Neutrophil (primary cell): Measurements from ENCODE around the gene GANC.
"Not testable (repeated sequence)": the region's sequence is repeated elsewhere in the genome, so short reads cannot be mapped to it uniquely, and the experiment has no call there.

ENCODE experiments used
- H3K27ac ChIP-seq: fragments of 200-600 bp; sonication (generic); 2 replicates; pipeline ENCODE4 v1.5.1; 2016; ENCODE audit warnings: mild to moderate bottlenecking, moderate library complexity
- H3K27me3 ChIP-seq: fragments of 200-600 bp; sonication (generic); 2 replicates; pipeline ENCODE4 v1.6.0; 2016; ENCODE audit warnings: mild to moderate bottlenecking
- H3K36me3 ChIP-seq: fragments of 200-600 bp; sonication (generic); 2 replicates; pipeline ENCODE4 v1.5.1; 2017
- H3K4me1 ChIP-seq, 2 experiments: fragments of 200-600 bp in 1 of 2; sonication (generic) in 1 of 2; 1 replicate in 1 of 2; 2 replicates in 1 of 2; pipeline versions ENCODE4 v1.5.1 to v1.6.1; 2013 to 2016; ENCODE audit warnings: low read depth in 1 of 2, low read length in 1 of 2, mild to moderate bottlenecking in 1 of 2, moderate library complexity in 1 of 2; ENCODE audit not compliant: control insufficient read depth in 1 of 2, insufficient read depth in 1 of 2
- H3K4me3 ChIP-seq, 2 experiments: fragments of 200-600 bp in 1 of 2; sonication (generic) in 1 of 2; 1 replicate in 1 of 2; 2 replicates in 1 of 2; pipeline ENCODE4 v1.5.1; 2013 to 2016; ENCODE audit warnings: low read depth in 1 of 2, low read length in 1 of 2, mild to moderate bottlenecking in 1 of 2, moderate library complexity in 1 of 2
- H3K9me3 ChIP-seq: fragments of 200-600 bp; sonication (generic); 2 replicates; pipeline ENCODE4 v1.5.1; 2016
- TF ChIP-seq, protein P1 (sequence below): fragments of 200-600 bp; sonication (generic); IDR thresholded peaks from 2 replicates; pipeline ENCODE4 v1.5.1; 2016; ENCODE audit warnings: antibody characterized with exemption

GANC gene

DNA sequence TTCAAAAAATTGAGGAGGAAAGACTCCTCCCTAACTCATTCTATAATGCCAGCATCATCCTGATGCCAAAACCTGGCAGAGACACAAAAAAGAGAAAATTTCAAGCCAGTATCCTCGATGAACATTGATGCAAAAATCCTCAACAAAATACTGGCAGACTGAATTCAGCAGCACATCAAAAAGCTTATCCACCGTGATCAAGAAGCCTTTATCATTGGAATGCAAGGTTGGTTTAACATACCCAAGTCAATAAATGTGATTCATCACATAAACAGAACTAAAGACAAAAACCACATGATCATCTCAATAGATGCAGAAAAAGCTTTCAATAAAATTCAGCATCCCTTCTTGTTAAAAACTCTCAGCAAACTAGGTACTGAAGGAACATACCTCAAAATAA is 62.1 kb downstream of the GANC start:
- no peak overlapping the region for H3K4me3 ChIP-seq
- no peak overlapping the region for H3K27ac ChIP-seq
- H3K9me3 ChIP-seq = no peaks in the 10 kb centered on the region
- no peaks in the 10 kb centered on the region for H3K36me3 ChIP-seq
- TF ChIP-seq, protein P1, sequence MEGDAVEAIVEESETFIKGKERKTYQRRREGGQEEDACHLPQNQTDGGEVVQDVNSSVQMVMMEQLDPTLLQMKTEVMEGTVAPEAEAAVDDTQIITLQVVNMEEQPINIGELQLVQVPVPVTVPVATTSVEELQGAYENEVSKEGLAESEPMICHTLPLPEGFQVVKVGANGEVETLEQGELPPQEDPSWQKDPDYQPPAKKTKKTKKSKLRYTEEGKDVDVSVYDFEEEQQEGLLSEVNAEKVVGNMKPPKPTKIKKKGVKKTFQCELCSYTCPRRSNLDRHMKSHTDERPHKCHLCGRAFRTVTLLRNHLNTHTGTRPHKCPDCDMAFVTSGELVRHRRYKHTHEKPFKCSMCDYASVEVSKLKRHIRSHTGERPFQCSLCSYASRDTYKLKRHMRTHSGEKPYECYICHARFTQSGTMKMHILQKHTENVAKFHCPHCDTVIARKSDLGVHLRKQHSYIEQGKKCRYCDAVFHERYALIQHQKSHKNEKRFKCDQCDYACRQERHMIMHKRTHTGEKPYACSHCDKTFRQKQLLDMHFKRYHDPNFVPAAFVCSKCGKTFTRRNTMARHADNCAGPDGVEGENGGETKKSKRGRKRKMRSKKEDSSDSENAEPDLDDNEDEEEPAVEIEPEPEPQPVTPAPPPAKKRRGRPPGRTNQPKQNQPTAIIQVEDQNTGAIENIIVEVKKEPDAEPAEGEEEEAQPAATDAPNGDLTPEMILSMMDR = no peak
- no peaks in the 10 kb centered on the region for H3K27me3 ChIP-seq
- peaks cover 17 to 20% of the 10 kb centered on the region in 2 experiments for H3K4me1 ChIP-seq

DNA sequence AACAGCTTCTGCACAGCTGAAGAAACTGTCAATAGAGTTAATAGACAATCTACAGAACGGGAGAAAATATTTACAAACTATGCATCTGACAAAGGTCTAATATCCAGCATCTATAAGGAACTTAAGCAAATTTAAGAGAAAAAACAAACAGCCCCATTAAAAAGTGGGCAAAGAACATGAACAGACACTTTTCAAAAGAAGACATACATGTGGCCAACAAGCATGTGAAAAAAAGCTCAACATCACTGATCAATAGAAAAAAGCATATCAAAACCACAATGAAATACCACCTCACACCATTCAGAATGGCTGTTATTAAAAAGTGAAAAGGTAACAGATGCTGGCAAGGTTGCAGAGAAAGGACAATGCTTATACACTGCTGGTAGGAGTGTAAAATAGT is 63.6 kb downstream of the GANC start:
- H3K27me3 ChIP-seq, H3K9me3 ChIP-seq, H3K27ac ChIP-seq, H3K36me3 ChIP-seq, H3K4me3 ChIP-seq: not testable (repeated sequence)
- H3K4me1 ChIP-seq = peaks cover 17 to 20% of the 10 kb centered on the region in 2 experiments

DNA sequence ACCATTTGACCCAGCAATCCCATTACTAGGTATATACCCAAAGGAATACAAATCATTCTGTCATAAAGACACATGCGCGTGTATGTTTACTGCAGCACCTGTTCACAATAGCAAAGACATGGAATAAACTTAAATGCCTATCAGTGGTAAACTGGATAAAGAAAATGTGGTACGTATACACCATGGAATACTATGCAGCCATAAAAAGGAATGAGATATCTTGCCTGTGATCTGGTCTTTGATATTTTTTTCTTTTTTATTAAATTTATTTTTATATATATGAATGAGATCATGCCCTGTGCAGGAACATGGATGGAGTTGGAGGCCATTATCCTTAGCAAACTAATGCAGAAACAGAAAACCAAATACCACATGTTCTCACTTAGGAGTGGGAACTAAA is 64.1 kb downstream of the GANC start:
- not testable (repeated sequence) for H3K27me3 ChIP-seq, H3K36me3 ChIP-seq, H3K9me3 ChIP-seq, H3K27ac ChIP-seq, H3K4me3 ChIP-seq
- peaks cover 16 to 17% of the 10 kb centered on the region in 2 experiments for H3K4me1 ChIP-seq

DNA sequence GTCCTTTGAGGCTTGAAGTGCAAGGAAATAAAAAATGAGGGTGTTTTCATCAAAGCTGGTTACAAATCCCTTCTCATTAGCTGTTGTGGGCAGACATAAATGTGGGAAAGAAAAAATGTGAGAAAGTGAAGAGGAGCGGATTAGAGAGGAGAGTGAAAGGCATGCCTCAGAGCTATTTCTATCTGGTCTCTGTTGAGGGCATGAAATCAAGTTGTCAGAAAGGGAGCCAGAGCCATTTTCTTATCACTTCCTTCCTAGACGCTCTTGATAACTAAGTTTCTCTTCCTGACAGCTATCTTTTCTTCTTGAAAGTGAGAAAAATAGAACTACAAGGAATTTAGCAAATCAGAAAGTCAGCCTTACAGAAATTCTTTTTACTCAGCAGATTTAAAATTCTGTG is 65.5 kb downstream of the GANC start:
- no peaks in the 10 kb centered on the region for H3K36me3 ChIP-seq
- peaks cover 3% of the 10 kb centered on the region in 2 experiments for H3K4me1 ChIP-seq

DNA sequence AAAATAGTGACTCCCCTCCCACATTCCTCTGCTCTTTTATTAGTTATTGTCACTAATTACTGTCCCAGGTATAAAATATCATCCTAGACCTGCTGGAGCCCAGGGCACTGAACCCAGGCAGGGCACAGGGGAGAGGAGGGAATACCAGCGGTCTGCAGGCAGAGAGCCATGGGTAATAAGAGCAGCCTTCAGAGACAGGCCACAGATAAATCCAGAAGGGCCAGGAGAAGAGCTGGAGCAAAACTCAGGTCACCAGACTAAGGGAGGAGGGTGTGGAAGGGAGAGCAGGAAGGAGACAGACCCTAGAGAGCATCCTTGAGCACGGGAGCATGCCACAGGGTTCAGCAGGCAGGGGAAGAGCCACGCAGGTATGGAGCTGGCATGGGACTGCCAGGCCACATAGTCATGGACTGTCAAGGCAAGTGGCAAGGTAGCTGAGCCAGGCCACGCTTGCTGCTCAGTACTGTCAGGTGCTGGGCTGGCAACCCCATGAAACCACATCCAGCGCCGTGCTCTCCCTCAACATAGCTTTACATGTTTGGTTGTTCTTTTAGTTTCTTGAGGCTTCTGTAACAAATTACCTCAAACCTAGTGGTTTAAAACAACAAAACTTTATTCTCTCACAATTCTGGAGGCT is 70.7 kb downstream of the GANC start:
- H3K36me3 ChIP-seq = peaks cover 5% of the 10 kb centered on the region
- H3K9me3 ChIP-seq = no peaks in the 10 kb centered on the region
- no peak overlapping the region for H3K4me3 ChIP-seq
- H3K27me3 ChIP-seq = no peaks in the 10 kb centered on the region
- TF ChIP-seq, protein P1 = no peak
- H3K4me1 ChIP-seq = peaks cover 21 to 22% of the 10 kb centered on the region in 2 experiments
- peak overlapping the region; percentile 72 for H3K27ac ChIP-seq

More for the DNA sequence above, 65.5 kb downstream of the GANC start:
- H3K27me3 ChIP-seq = no peaks in the 10 kb centered on the region
- no peak overlapping the region for H3K4me3 ChIP-seq
- TF ChIP-seq, protein P1 = no peak
- no peaks in the 10 kb centered on the region for H3K9me3 ChIP-seq
- no peak overlapping the region for H3K27ac ChIP-seq

DNA sequence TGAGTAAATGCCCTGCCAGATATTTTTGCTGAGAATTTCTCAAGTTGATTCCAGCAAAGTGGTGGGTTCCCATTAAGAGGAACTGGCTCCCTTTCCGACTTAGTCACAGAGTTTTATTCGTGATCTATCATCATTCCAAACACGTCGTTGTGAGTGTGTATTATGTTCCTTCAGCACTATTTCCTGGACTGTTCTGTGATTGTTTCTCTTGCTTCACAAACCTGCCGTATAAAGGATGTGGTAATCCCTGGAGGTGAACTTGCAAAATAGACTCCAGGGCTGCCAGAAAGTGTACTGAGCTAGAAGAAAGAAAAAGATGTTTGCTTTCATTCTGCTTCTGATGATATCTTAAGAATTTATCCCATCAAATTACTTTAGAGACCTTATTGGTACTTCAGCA is 71.8 kb downstream of the GANC start:
- H3K27me3 ChIP-seq = no peaks in the 10 kb centered on the region
- H3K4me1 ChIP-seq = peaks cover 21 to 22% of the 10 kb centered on the region in 2 experiments
- no peak overlapping the region for H3K4me3 ChIP-seq
- peak overlapping the region; percentile 72 for H3K27ac ChIP-seq
- peaks cover 5% of the 10 kb centered on the region for H3K36me3 ChIP-seq
- TF ChIP-seq, protein P1 = no peak
- no peaks in the 10 kb centered on the region for H3K9me3 ChIP-seq
